HepG2 (cell line): Measurements from ENCODE around the gene ALPI. TPM values are rescaled to one million over a fixed set of nuclear protein-coding genes. Genes with fewer than 3 reads are reported as not detected.
A peak's percentile ranks its signal among the peaks of the same experiment; 100 is the strongest.

ENCODE experiments used
- ATAC-seq: fragments of 200-7000 bp; cut with Tn5 transposase; 3 replicates; pipeline ENCODE4 v1.9.1; 2020; ENCODE audit warnings: mild to moderate bottlenecking, moderate library complexity
- BruUV-seq: library from RNA; stranded (reverse); fragments of 400-500 nt; replicated peaks from 2 replicates; lab custom pipeline; 2021; lab: Mats Ljungman, UMichigan
- CTCF ChIA-PET: fragments of 300-600 bp; formaldehyde crosslinking; extraction: SDS; loops from one replicate; lab custom pipeline; 2021; ENCODE audit warnings: low total read pairs, inconsistent platforms, low intra/inter-chr PET ratio; lab: Yijun Ruan, JAX
- POLR2A ChIA-PET: fragments of 350-600 bp; sonication (Branson Sonifier 250); formaldehyde crosslinking; loops from one replicate; lab custom pipeline; 2020; ENCODE audit warnings: antibody characterized with exemption, inconsistent platforms; lab: Yijun Ruan, JAX
- DNase-seq: peaks from one replicate; pipeline ENCODE4 v3.0.0-alpha.2; 2015; ENCODE audit warnings: low spot score
- FAIRE-seq: peaks from 3 replicates; lab custom pipeline; 2011; peaks lifted over from hg19 to GRCh38; lab: Jason Lieb, UNC
- H2AFZ ChIP-seq: one replicate; pipeline ENCODE4 v1.6.1; 2011; ENCODE audit warnings: low read length, inconsistent platforms
- H3K27ac ChIP-seq: fragments of 300-600 bp; 3 replicates; pipeline ENCODE4 v1.8.0; 2011; ENCODE audit warnings: mixed run types, mild to moderate bottlenecking, mixed read lengths, low read length, inconsistent platforms; ENCODE audit not compliant: insufficient read depth; ENCODE audit errors: extremely low read length
- H3K27me3 ChIP-seq, 2 experiments: fragments of 200-600 bp in 1 of 2; 2 replicates in 1 of 2; 3 replicates in 1 of 2; pipeline versions ENCODE4 v1.6.0 to v1.8.0; 2011; ENCODE audit warnings: low read length in 2 of 2, mild to moderate bottlenecking in 2 of 2, moderate library complexity in 2 of 2, inconsistent platforms in 1 of 2; ENCODE audit not compliant: insufficient read depth in 2 of 2, control insufficient read depth in 1 of 2
- H3K36me3 ChIP-seq, 2 experiments: fragments of 200-600 bp in 1 of 2; replicated peaks in 1 of 2; 2 replicates in 1 of 2; 3 replicates in 1 of 2; pipeline versions ENCODE4 v1.5.1 to v1.8.0; 2011; ENCODE audit warnings: low read length in 2 of 2, inconsistent platforms in 1 of 2; ENCODE audit not compliant: insufficient read depth in 2 of 2, control insufficient read depth in 1 of 2
- H3K4me1 ChIP-seq: 2 replicates; pipeline ENCODE4 v1.5.1; 2012; ENCODE audit warnings: low read length, inconsistent platforms; ENCODE audit not compliant: insufficient read depth
- H3K4me2 ChIP-seq: 2 replicates; pipeline ENCODE4 v1.6.0; 2011; ENCODE audit warnings: low read depth, low read length, inconsistent platforms
- H3K4me3 ChIP-seq, 3 experiments: fragments of 200-600 bp in 1 of 3; sonication (generic), shearing (Covaris generic) in 1 of 3; replicated peaks in 1 of 3; 2 replicates each; pipeline ENCODE4 v1.5.1; 2011 to 2016; ENCODE audit warnings: low read length in 3 of 3, inconsistent platforms in 2 of 3, low read depth in 2 of 3, mild to moderate bottlenecking in 2 of 3, control low read depth in 1 of 3, mixed read lengths in 1 of 3; ENCODE audit not compliant: insufficient read depth in 1 of 3
- H3K79me2 ChIP-seq: one replicate; pipeline ENCODE4 v1.6.1; 2011; ENCODE audit warnings: low read length, inconsistent platforms; ENCODE audit not compliant: insufficient read depth
- H3K9ac ChIP-seq: 2 replicates; pipeline ENCODE4 v1.6.0; 2011; ENCODE audit warnings: mild to moderate bottlenecking, low read depth, low read length, inconsistent platforms; ENCODE audit not compliant: insufficient read depth
- H3K9me3 ChIP-seq: 2 replicates; pipeline ENCODE4 v1.5.1; 2012; ENCODE audit warnings: mild to moderate bottlenecking, low read length
- H4K20me1 ChIP-seq: 2 replicates; pipeline ENCODE4 v1.6.0; 2011; ENCODE audit warnings: inconsistent platforms, mild to moderate bottlenecking, low read length, moderate library complexity; ENCODE audit not compliant: insufficient read depth
- HNRNPLL ChIP-seq: fragments of 200-400 bp; formaldehyde crosslinking; IDR thresholded peaks from 2 replicates; pipeline ENCODE4 v1.6.1; 2017; ENCODE audit warnings: mild to moderate bottlenecking, low read depth, low read length; ENCODE audit not compliant: poor library complexity, severe bottlenecking
- KLF6 ChIP-seq: IDR thresholded peaks from 2 replicates; pipeline ENCODE4 v1.8.0; 2016; ENCODE audit warnings: missing biosample characterization, missing genetic modification reagents
- MYC ChIP-seq: sonication (generic); formaldehyde crosslinking; IDR thresholded peaks from 2 replicates; pipeline ENCODE4 v1.9.0; 2021; ENCODE audit warnings: missing genetic modification reagents, borderline replicate concordance
- NFE2L1 ChIP-seq: sonication (generic); formaldehyde crosslinking; IDR thresholded peaks from 2 replicates; pipeline ENCODE4 v1.4.0; 2020; ENCODE audit warnings: missing genetic modification reagents, mild to moderate bottlenecking, borderline replicate concordance
- SMAD3 ChIP-seq: sonication (generic); formaldehyde crosslinking; IDR thresholded peaks from 2 replicates; pipeline ENCODE4 v1.4.0; 2020; ENCODE audit warnings: missing genetic modification reagents
- THRA ChIP-seq: sonication (generic); formaldehyde crosslinking; IDR thresholded peaks from 2 replicates; pipeline ENCODE4 v1.4.0; 2020; ENCODE audit warnings: missing genetic modification reagents, borderline replicate concordance
- ZNF263 ChIP-seq: sonication (generic); formaldehyde crosslinking; IDR thresholded peaks from 2 replicates; pipeline ENCODE4 v1.4.0; 2020; ENCODE audit warnings: missing genetic modification reagents
- ZNF33B ChIP-seq: sonication (generic); formaldehyde crosslinking; IDR thresholded peaks from 2 replicates; pipeline ENCODE4 v1.5.1; 2020; ENCODE audit warnings: mild to moderate bottlenecking, missing genetic modification reagents
- ZNF574 ChIP-seq: sonication (generic); formaldehyde crosslinking; IDR thresholded peaks from 2 replicates; pipeline ENCODE4 v1.4.0; 2020; ENCODE audit warnings: missing genetic modification reagents
- ZNF691 ChIP-seq: sonication (generic); formaldehyde crosslinking; IDR thresholded peaks from 2 replicates; pipeline ENCODE4 v1.4.0; 2020; ENCODE audit warnings: missing genetic modification reagents, low read depth, mild to moderate bottlenecking, borderline replicate concordance
- WGBS: methylation state at CpG from one replicate; pipeline ENCODE4 v1.1.6; 2017; ENCODE audit warnings: low lambda C conversion rate; 5-methylcytosine and 5-hydroxymethylcytosine counted together
- in situ Hi-C: cut with HindIII; loops from 2 replicates; pipeline ENCODE4 v1.10.0; 2017; ENCODE audit warnings: low pct_unique_long_range_greater_than_20kb; ENCODE audit not compliant: extremely low pct_ligation_motif_present
- intact Hi-C: fragments of 100-400 bp; cut with micrococcal nuclease; formaldehyde crosslinking; loops from one replicate; pipeline ENCODE4 v1.10.0; 2022; ENCODE audit not compliant: unreplicated experiment
- polyA plus RNA-seq, 8 experiments: library from polyadenylated mRNA; depleted of rRNA in 3 of 8; stranded (reverse) in 7 of 8; unstranded in 1 of 8; fragments of >200 nt; fragmentation: Illumina TruSeq in 4 of 8; extraction: Trizol in 4 of 8; gene quantifications; 2 replicates each; pipeline versions ENCODE4 v1.2.1 to v1.2.3, GENCODE V29; 2011 to 2016; ENCODE audit warnings: low read depth in 4 of 8, missing spikeins in 1 of 8, mixed read lengths in 1 of 8; ENCODE audit not compliant: insufficient read depth in 1 of 8
- total RNA-seq, 5 experiments: library from RNA; depleted of rRNA; stranded (reverse); fragments of >200 nt; fragmentation: Illumina TruSeq; extraction: Trizol; gene quantifications; 2 replicates each; pipeline ENCODE4 v1.2.3, GENCODE V29; 2016; ENCODE audit warnings: low read depth in 1 of 5

The ALPI gene
- total and polyA plus RNA-seq, 2 of the 13 experiments (the other 11 are each of a cell fraction or from before 2014, with no cell fraction given), result not detected

GRCh38 chr2:232420463-232421188 is 35.3 kb upstream of the ALPI start (continued):
- TF ChIP-seq HNRNPLL (peak; percentile 100), NFE2L1 (CRISPR knock-in tag) (no peak), ZNF574 (0 out of 2 replicates have a peak, but pooled peaks have one; percentile 23), MYC (peak; percentile 28; the same call in 1 of the 2 replicates), KLF6 (CRISPR knock-in tag) (no peak), SMAD3 (CRISPR knock-in tag) (no peak), ZNF33B (CRISPR knock-in tag) (0 out of 2 replicates have a peak, but pooled peaks have one; percentile 28), ZNF691 (0 out of 2 replicates have a peak, but pooled peaks have one; percentile 27)

DNA sequence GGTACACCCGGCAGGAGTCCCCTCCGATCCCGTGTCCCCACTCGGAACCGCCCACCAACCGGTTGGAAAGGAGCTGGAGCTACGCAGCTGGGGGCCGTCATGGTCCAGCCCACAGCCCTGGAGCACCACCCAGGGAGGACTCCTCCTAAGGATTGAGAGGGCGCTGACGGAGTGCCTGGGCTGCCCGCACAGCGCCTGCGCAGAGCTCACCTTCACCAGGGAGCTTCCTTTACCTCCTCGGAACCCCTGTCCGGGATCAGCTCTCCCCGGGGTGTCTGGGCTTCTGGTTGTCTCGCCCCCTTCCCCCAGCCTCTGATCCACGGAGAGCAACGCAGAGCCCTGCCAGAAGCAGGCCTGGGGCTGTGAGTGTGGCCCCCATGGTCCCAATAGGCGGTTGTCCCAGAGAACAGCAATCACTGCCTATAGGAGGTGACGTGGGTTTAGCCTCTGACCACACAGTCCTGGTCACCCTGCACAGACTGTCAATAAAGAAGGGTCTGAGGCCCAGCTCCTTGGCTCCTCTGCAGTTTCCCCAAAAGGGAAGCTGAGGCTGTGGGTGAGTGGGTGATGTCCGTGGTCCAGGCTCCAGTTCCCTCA is 34.7 kb upstream of the ALPI start:
- Histone ChIP-seq H3K9me3 (peaks cover 16% of the 10 kb centered on the region), H4K20me1 (no peaks in the 10 kb centered on the region), H3K27me3 (peaks cover 15 to 55% of the 10 kb centered on the region in 2 experiments), H3K9ac (no peak overlapping the region), H3K36me3 (no peaks in the 10 kb centered on the region), H3K79me2 (no peaks in the 10 kb centered on the region), H3K27ac (no peak overlapping the region), H3K4me1 (no peaks in the 10 kb centered on the region), H3K4me3 (no peak overlapping the region), H2AFZ (no peak overlapping the region), H3K4me2 (no peak overlapping the region)
- TF ChIP-seq THRA (CRISPR knock-in tag) (no peak), ZNF263 (peak; percentile 71)
- BruUV-seq, result no TSS peak
- in situ Hi-C loops (no loop called here), intact Hi-C loops (no loop called here)
- DNase-seq, result no peak
- FAIRE-seq, result no peak
- WGBS, result 57% methylated on average over 18 of the region's 22 CpGs
- POLR2A ChIA-PET, result no interaction called here
- ATAC-seq, result no peak
- CTCF ChIA-PET, result no interaction called here
